NCI-H82 treated with DMSO at 0.1 percent for 48 hours (cell line): ENCODE data around the gene ITGBL1.

Source experiments
- DNase-seq: peaks from one replicate; lab custom pipeline; 2025; ENCODE audit not compliant: unreplicated experiment; lab: John Stamatoyannopoulos, UW

ITGBL1 gene

DNA sequence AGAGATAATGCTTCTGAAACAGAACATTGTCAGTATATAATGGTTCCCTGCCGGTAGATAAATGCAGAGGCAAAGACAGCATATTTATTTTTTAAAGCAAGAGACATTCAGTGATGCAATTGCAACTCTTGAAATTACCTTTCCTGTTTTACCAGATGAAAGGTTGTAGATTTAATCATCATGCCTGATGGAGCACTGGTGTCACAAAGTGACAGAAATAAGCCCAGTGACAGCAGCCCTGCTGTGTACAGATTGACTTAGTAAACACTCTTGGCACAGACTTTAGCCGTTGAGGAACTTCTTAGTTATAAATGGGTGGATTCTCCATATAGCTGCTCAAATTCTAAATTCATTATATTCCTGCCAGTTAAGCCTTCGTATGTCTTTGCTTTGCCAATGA is 172.5 kb downstream of the ITGBL1 start:
- DNase-seq, result no peak

DNA sequence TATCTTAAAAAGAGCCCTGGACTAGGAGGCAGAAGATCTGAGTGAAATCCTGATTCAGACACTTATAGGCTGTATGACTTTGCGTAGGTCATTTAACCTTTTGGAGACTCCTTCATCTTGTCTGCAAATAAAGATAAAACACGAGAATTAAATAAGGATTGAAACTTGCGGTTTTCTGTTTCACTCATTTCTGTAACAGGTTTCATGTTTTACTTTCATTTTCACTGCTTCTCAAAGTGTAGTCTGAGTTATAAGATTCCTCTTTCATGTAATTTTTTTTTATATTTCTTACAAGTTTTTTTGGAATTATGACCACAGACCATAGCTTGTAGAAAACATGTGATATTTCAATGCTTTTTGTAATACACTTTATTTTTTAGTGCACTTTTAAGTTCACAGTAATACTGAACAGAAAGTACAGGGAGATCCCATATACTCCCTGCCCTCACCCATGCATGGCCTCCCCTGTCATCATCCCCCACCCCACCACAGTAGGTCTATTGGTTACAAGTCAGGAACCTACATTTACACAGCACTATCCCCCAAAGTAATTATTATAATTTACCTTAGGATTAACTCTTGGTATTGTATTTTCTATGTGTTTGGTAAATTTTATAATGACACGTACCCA is 174.6 kb downstream of the ITGBL1 start:
- no peak for DNase-seq

DNA sequence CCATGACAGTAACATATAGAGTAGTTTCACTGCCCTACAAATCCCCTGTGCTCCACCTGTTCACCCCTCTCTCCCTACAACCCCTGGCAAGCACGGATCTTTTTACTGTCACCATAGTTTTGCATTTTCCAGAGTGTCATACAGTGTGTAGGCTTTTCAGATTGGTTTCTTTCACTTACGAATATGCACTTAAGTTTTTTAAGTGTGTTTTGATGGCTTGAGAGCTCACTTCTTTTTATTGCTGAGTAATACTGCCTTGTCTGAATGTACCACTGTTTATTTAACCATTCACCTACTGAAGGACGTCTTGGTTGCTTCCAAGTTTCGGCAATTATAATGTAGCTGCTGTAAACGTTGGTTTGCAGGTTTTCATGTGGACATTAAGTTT is 175.1 kb downstream of the ITGBL1 start:
- DNase-seq, result no peak

DNA sequence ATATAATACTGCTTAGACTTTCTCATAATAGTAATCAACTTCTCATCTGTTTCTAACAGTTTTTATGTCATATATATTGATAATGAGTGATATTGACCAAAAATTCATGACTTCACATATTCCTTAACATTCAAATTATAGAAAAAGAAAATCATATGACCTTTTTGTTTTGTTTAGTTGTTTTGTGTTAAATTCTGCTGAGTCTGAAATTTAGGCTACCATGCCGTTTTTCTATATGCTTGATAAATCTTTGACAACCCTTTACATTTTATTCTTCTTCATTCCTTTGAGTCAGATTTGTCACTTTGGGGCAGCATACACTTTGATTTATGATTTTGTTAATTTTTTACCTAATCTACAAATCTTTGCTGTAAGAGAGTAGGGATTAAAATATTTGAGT is 176.4 kb downstream of the ITGBL1 start:
- no peak for DNase-seq

DNA sequence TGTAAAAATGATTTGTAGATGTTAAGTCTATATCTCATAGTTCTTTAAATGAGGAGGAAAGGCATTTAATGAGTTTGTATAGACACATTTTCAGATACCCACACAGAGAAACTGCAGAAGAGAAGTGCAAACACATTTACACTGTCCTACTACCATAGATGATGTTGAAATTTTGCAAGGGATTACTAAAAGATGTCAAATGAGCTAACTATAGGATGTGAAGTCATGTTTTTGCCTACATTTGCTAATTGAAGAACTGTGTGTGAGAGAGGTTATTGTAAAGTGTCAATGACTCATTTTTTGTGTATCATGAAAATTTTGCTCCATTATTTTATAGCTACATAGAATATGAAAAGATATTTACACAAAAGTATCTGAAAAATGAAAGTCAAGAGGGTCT is 178.9 kb downstream of the ITGBL1 start:
- no peak for DNase-seq

DNA sequence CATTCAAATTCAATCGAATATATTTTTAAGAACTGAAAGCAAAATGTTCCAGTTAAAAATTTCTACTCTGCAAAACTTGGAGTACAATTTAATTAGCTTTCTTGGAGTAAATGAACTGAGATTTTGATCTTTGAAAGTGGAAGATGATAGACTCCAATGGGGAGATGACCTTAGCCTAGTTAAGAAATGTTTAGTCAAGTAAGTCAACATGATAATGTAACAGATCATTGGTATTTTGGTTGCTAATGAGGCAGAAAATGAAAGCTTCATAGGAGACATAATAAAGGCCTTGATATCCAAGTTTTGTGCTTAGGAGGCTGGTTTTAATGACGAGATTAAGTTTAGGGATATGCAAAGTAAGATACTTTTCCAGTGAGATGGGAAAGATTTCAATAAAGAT is 181.7 kb downstream of the ITGBL1 start:
- DNase-seq, result no peak

DNA sequence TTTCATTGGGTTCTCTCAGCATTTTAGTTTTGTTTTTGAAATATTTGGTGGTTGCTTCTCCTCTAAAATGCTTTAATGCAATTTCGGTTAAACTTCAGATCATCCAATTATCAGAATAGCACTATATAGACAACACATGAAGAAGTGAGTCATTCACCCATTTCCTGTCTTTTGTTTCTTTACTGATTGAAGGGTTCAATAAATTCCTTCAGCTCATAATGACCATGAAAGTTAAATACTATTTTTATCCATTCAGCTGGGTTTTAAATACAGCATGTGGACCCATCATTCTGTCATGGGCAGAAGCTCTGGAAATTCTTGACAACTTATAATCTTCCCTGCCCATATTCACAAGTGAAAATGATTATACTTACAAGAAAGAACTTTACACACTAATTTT is 187.2 kb downstream of the ITGBL1 start:
- DNase-seq, result no peak

DNA sequence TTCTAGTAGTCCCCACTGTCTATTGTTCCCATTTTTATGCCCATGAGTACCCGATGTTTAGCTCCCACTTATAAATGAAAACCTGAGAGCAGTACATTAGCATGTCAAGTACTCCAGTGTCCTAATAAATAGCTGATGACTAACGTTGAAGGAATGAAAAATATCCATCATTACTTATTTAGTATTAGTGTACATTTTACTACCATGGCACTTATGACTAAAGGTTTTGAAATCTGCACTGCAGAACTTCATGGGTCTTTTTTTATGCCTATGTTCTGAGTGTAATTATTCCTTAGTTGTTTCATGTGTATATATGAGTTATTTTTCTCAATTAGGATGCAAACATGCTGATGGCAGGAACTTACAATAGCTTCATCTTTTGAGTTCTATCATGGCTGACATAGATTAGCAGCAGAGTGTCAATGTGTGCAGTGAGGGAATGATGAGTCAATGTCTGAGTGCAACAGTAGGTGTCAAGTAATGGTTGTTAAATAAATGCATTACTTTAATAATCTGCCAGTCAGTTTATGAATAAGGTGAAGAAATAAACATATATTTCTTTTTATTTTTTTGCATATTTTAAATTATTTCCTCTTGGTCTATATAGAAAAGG is 188.4 kb downstream of the ITGBL1 start:
- DNase-seq, result no peak

DNA sequence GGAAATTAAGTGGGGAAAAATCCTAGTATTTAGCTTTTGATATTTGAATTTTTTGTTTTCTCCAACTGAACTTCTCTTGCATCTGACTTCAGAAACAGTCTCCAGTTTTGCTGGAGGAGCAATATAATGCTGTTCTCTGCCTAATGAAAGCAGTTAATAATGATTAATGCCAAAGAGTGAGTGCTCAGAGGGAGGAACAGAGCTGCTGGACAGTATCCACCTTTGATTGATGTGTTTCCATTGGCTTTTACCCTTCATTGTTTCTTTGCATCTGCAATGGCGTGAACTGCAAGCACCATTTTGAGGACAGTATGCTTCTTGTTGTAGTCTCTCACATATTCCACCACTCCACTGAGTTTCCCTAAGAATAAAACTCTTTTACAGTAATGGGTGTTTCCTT is 193.4 kb downstream of the ITGBL1 start:
- no peak for DNase-seq

DNA sequence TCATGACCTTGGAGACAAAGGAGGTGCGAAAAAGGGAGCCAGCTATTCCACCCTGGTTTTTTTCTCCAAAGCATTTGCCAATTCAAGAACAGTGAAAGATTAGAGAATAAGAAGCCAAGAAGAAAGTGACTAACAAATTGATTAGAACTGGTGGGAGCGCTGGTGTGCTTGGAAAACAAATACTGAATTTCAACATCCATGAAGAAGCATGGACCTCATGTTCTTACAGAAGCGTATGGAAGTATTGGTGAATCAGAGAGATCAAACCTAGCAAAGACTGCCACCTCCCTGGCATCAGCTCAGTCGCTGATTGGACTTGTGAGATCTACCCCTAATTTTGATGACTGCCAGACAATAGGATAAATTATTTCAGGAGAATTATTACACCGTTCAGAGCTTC is 195.3 kb downstream of the ITGBL1 start:
- DNase-seq, result no peak

DNA sequence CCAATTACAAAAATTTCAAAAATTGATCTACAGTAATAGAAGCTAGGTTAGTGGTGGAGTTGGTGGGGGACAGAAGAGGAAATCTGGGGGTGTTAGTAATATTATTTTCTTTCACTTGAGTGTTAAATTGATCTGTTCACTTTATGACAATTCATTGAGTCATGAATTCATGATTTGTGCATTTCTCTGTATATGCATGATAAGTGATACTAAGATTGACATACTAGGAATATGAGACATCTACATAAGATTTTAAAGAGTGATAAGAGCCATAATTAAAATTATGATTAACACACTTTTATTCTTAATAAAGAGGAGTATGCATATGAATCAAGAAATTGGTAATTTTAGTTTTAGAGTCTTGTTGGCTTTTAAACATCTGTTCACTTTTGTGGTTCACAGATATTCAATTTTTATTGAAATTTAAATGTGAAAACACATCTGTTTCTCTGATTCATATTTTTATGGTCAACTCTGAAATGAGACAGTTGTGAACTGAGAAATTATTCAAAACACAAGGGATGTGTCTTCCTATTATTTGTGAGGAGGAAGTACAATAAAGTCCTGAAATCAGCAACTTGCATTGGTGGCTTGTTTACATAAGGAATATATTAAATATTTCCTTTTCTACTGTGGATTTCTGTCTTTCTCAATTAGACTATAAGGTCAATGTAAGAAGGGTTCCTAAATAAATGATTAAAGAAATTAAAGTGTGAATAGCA is 196.5 kb downstream of the ITGBL1 start:
- DNase-seq, result no peak

DNA sequence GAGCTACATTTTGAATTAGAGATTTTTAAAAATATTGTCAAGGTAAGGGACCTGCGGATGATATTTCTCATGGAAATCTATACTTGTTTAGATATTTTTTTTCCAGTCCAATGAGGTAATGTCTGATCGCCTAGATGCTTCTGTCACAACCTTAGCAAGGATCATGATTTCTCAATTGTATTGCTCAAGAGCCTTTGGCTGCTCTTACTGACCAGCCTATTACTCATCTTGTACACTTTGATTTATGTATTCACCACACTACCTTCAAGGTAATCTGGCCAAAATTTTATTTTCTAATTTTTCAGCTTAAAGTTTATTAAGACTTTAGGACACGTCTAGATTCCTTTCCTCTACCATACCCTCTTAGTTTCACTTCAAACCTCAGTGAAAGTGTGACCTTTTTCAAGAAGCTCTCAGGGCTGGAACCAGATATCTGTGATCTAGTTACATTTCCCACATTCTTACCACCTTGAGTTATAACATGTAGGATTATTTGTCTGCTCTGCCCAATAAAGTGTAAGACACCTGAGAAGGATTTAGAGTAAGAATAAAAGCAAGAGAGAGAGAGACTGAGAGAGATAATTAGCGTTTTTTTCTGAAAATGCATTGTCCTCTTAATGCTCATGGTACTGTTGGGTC is 197.1 kb downstream of the ITGBL1 start:
- DNase-seq, result no peak

DNA sequence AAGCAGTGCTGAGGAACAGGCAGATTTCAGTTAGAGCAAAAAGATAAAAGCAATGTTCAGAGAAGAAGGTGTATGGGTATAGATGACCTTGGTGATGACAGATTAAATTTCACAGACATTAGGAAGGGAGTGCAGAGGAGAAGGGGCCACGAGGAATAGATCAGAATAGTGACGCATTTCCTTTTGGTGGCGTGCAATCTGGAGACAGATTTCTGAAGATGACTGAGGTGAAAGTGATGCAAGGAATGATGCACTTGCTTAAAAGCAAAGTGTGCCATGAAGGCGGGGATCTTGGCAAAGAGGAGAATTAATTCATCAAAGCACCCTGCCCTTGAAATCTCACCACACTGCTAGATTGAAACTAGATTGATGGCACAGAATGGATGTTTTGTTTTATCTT is 202.4 kb downstream of the ITGBL1 start:
- DNase-seq, result no peak

DNA sequence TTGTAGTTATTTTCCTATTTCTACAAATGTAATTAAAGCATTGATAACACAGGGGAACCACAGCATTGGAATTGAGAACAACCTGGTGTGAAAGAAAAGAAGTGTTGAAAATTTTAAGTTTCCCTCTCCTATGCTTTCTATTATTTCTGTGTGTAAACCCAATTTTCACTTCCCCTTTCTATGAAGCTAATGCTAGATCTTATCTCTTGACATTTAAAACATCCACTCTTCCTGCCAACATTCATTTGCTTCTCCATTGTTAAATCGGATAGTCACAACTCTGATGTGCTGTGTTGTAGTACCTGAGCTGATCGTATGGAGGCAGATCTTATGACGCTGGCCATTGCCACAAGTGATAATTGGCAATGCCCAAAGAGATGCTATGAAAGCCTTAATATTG is 203.0 kb downstream of the ITGBL1 start:
- no peak for DNase-seq

DNA sequence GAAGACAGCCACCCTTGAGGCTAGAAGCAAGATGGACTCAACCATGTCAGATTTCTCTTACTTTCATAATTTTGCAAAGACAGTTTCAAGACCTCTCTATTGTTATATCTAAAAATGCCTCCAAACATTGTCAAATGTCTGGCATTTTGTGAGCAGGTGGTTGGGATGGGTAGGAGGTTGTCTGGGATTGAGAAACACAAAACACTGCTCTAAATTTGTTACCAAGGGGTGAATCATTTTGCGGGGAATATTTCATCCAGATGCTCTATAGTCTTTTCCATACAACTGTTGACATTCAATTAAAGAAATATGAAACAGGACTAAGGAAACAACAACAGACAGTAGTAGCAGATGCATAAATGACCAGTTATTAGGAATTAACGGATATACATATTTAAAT is 208.2 kb downstream of the ITGBL1 start:
- no peak for DNase-seq

DNA sequence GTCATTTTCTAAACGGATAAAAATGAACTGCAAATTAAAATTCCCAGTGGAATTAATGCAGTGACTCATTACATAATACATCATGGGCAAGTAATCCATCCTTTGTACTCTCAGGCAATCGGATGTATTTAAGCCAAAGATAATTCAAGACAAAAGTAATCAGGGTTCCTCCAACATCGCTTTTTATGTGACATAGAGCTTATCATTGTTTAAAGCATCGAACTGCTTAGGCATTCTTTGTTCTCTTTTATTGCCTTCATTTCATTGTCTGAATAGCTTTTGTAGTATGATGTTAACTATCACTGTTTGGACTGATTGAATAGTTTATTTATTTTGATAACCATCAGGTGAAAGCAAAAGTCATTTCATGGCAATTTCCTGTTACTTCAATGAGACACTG is 209.4 kb downstream of the ITGBL1 start:
- DNase-seq, result no peak

DNA sequence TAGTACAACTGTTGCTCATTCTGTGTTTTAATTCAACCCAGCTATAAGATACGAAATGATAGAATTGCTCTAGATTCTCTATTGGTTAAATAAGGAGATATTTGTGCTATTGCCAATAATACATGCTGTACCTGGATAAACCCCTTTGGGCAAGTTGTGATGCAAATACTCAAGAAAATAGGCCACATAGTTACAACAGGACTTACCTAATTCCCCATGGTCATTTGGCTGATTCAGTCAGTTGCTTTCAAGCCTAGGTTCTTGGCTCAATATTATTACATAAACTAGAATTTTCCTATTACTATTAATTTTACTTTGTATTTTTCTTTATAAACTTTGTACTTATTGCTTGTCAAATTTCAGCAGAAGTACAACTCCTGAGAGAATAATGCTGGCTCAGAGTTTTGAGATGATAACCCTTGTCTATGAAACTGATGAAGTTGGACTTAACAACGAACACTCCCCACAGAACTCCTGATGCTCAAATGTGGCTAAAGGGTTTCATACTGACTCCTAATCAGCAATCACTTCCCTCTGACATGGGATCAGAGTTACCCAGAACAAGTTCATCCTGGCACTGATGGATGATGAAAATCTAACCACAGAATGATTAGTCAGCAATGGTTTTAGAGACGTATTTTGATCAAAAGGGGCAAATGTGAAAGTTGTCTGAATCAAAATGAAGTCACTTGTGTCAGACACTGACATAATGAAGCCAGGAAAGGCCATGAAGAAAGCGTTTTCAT is 221.1 kb downstream of the ITGBL1 start:
- no peak for DNase-seq

DNA sequence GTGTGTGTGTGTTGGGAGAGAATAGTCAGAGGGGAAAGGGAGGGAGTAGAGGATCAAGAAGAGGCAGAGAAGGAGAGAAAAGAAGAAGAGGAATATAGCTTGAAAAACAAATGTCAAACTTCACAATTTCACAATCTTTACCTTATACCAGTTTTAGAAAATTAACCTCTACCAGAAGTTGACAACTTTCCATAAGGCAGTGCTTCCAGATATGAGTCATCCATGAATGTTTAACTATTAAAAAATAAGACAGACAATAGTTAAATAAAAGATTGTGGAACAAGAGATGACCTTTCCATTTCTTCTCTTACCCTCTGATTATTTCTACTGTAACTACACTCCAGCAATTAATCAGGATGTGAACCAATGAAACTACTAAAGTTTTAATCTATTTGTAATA is 229.4 kb downstream of the ITGBL1 start:
- DNase-seq, result no peak

DNA sequence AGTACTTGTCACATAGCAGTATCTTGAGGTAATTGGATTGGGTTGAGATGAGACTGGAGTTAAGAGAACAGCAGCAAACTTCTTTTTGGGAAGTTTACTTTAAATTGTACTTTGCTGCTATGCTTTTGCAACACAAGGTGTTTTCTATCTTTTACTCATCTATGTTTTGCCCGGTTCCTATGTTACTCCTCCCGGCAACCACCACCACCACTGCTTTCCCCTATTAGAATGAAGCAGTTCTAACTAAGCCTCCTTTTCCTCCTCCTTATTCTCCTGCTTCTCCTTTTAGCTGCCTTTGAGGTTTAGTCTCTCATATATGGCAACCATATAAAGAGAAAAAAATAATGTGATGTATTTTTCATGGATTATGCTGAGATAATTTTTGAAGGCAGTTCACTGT is 233.5 kb downstream of the ITGBL1 start:
- DNase-seq, result no peak

DNA sequence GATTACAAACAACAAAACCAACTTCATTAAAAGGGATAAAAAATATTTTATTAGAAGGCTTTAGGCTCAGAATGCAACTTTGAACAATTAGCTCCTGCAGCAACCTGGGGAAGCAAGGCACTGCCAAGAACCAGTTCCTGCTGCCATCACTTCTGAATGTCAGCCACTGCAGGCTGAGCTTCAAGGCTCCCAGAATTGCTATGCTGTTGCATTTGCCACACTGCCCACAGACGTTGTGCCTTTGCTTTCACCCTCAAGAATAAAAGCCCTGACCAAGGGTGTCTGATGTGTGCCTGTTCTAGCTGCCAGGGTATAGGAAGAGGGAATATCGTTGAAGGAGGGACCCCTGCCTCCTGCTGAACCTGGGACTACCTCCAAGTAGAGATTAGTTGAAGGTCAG is 238.4 kb downstream of the ITGBL1 start:
- no peak for DNase-seq

DNA sequence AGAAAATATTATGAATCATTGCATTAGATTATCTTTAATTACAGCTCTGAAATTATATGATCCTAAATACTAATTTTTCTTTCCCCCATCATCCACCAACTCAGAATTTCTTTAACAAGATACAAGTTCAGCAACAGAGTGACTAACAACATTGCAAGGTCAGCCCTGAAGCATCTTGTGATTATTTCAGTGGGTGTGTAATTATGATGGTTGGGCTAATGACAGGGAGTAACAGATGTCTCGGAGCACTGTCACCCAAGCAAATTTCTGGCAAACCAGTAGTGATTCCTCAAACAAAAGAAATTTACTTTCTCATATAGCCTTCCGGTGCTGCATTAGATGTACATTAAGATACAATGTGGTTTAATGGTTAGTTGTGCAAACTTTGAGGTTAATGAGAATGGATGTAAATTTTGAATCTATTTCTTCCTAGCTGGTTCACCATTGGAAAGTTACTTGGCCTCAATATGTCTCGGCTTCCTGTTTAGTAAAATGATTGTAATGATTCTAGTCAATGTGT is 238.9 kb downstream of the ITGBL1 start:
- DNase-seq, result no peak
